ENCODE measurements around the gene SPATS2.

The SPATS2 gene

GRCh38 chr12:49555631-49556390, 188.5 kb downstream of the SPATS2 start:
- Histone ChIP-seq H3K4me3 (ENCODE audit: low read length) (no peak overlapping the region), H3K27ac (ENCODE audit: low read length) (no peak overlapping the region), H3K4me1 (ENCODE audit: control insufficient read depth, insufficient read depth, low read length) (no peaks in the 10 kb centered on the region), H3K9me3 (ENCODE audit: control insufficient read depth, insufficient read depth, low read length) (no peaks in the 10 kb centered on the region), H3K36me3 (ENCODE audit: control insufficient read depth, insufficient read depth, low read length) (peaks cover 28% of the 10 kb centered on the region), H3K27me3 (ENCODE audit: control insufficient read depth, insufficient read depth, low read length) (no peaks in the 10 kb centered on the region)
- no peak for DNase-seq (ENCODE audit: low read depth, low spot score)
- no CpG with 5 or more reads among the region's 18 CpGs for WGBS (ENCODE audit: insufficient coverage, insufficient read length)

DNA sequence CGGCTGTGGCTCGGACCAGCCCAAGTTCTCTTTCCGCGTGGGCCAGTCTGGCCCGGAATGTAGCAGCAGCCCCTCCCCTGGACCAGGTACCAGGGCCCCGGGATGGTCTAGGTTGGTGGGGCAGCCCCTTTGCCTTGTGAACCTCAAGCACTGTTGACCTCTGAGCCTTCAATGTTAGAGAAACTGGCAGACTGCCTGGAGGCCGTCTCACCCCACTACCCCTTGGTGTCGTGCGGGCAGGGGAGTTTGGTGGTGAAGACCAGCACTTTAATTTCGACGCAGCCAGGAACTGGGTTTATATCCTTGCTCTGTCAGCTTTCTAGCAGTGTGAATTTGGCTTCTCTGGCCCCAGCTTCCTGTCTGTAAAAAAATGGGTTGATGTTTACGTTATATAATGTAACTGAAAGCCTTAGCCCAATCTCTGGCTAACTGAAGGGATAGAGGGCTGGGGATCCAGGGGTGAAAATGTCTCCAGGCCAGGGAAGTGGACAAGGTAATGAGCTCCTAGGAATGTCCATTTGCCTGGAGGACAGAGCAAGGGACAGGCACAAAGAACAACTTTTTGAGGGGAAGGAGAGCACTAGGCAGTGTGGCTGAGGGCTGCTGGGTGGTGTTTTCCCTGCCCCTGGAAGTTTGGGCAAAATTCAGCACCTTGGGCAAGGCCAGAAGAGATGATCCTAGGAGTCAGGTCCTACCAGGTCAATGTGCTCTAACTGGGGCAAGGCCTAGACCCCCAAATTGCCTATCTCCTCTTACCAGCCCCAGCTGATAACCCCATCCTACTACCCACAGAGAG, 189.3 kb downstream of the SPATS2 start:
- H3K27me3 ChIP-seq (ENCODE audit: control insufficient read depth, insufficient read depth, low read length): no peaks in the 10 kb centered on the region
- no peak overlapping the region for H3K27ac ChIP-seq (ENCODE audit: low read length)
- peaks cover 28% of the 10 kb centered on the region for H3K36me3 ChIP-seq (ENCODE audit: control insufficient read depth, insufficient read depth, low read length)
- H3K4me3 ChIP-seq (ENCODE audit: low read length): no peak overlapping the region
- no CpG with 5 or more reads among the region's 12 CpGs for WGBS (ENCODE audit: insufficient coverage, insufficient read length)
- no peak for DNase-seq (ENCODE audit: low read depth, low spot score)
- no peaks in the 10 kb centered on the region for H3K4me1 ChIP-seq (ENCODE audit: control insufficient read depth, insufficient read depth, low read length)
- H3K9me3 ChIP-seq (ENCODE audit: control insufficient read depth, insufficient read depth, low read length): no peaks in the 10 kb centered on the region

GRCh38 chr12:49557187-49557916, 190.1 kb downstream of the SPATS2 start:
- Histone ChIP-seq H3K27me3 (ENCODE audit: control insufficient read depth, insufficient read depth, low read length) (no peaks in the 10 kb centered on the region), H3K27ac (ENCODE audit: low read length) (no peak overlapping the region), H3K4me1 (ENCODE audit: control insufficient read depth, insufficient read depth, low read length) (no peaks in the 10 kb centered on the region), H3K4me3 (ENCODE audit: low read length) (no peak overlapping the region), H3K9me3 (ENCODE audit: control insufficient read depth, insufficient read depth, low read length) (no peaks in the 10 kb centered on the region), H3K36me3 (ENCODE audit: control insufficient read depth, insufficient read depth, low read length) (peaks cover 28% of the 10 kb centered on the region)
- DNase-seq (ENCODE audit: low read depth, low spot score): no peak
- WGBS (ENCODE audit: insufficient coverage, insufficient read length): no CpG with 5 or more reads among the region's 18 CpGs

DNA sequence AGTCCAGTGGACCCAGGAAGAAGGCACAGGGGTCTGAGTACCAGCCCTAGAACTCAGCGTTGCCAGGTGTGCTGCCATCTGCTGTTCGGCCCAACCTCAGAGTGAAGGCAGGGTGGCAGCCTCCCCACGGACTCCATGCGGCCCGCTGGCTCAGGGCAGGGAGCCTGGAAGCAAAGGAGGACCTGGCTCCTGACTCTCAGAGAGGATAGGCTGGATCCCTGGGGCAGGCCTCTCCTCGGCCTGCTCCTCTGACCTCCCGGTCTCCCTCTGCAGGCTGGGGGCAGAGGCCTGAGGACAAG, 190.6 kb downstream of the SPATS2 start:
- Histone ChIP-seq H3K36me3 (ENCODE audit: control insufficient read depth, insufficient read depth, low read length) (peaks cover 31% of the 10 kb centered on the region), H3K27me3 (ENCODE audit: control insufficient read depth, insufficient read depth, low read length) (no peaks in the 10 kb centered on the region), H3K4me1 (ENCODE audit: control insufficient read depth, insufficient read depth, low read length) (no peaks in the 10 kb centered on the region), H3K27ac (ENCODE audit: low read length) (no peak overlapping the region), H3K4me3 (ENCODE audit: low read length) (no peak overlapping the region), H3K9me3 (ENCODE audit: control insufficient read depth, insufficient read depth, low read length) (no peaks in the 10 kb centered on the region)
- no CpG with 5 or more reads among the region's 7 CpGs for WGBS (ENCODE audit: insufficient coverage, insufficient read length)
- DNase-seq (ENCODE audit: low read depth, low spot score): no peak

DNA sequence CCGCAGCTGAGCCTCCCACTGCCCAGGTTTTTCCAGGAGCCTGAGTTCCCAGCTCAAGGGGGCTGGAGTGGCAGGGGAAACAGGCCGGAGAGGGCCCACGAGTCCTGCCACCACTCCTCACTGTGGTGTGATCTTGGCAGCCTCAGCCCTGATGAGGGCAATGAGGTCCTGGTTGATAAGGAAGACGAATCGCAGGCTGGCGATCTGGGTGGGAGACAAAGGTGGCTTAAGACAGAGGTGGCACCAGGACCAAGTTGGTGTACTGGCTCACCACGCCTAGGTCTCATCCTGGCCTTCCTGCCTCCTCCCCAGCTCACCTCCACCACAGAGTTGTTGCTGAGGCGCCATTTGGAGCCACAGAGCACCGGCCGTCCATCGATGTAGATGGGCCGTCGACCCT, 191.3 kb downstream of the SPATS2 start:
- no CpG with 5 or more reads among the region's 13 CpGs for WGBS (ENCODE audit: insufficient coverage, insufficient read length)
- Histone ChIP-seq H3K4me3 (ENCODE audit: low read length) (no peak overlapping the region), H3K4me1 (ENCODE audit: control insufficient read depth, insufficient read depth, low read length) (no peaks in the 10 kb centered on the region), H3K27me3 (ENCODE audit: control insufficient read depth, insufficient read depth, low read length) (no peaks in the 10 kb centered on the region), H3K36me3 (ENCODE audit: control insufficient read depth, insufficient read depth, low read length) (peaks cover 37% of the 10 kb centered on the region), H3K9me3 (ENCODE audit: control insufficient read depth, insufficient read depth, low read length) (no peaks in the 10 kb centered on the region), H3K27ac (ENCODE audit: low read length) (no peak overlapping the region)
- DNase-seq (ENCODE audit: low read depth, low spot score): no peak

DNA sequence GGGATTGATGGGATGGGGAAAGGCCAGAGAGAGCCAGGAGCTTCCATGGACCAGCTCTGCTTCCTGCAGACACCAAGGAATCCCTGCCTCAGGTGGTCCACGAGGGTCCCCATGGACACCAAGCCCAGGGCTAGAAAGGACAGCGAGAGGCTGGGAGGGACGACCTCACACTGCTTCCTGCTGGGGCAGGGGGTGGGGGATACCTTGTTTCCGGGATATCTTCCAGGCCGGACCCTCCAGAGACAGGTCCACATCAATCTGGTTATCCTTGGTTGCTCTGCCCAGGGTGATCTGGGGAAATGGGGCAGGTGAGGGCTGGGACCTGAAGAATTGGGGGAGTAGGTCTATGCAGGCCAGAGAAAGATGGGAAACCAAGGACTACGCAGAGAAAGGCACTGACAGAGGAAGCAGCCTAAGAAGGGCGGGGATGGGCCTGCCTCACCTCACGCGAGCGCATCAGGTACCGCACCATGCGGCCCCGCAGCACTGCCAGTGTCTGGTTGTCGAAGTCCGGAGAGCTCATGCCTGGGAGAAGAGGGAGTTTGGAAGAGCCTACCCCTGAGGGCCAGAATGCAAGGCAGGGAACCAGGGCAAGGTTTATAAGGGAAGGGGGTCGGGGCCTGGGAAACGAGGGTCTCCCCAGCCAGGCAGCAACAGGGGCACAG, 191.9 kb downstream of the SPATS2 start:
- WGBS (ENCODE audit: insufficient coverage, insufficient read length): no CpG with 5 or more reads among the region's 17 CpGs
- DNase-seq (ENCODE audit: low read depth, low spot score): no peak
- Histone ChIP-seq H3K27ac (ENCODE audit: low read length) (no peak overlapping the region), H3K4me3 (ENCODE audit: low read length) (no peak overlapping the region), H3K27me3 (ENCODE audit: control insufficient read depth, insufficient read depth, low read length) (no peaks in the 10 kb centered on the region), H3K9me3 (ENCODE audit: control insufficient read depth, insufficient read depth, low read length) (no peaks in the 10 kb centered on the region), H3K36me3 (ENCODE audit: control insufficient read depth, insufficient read depth, low read length) (peaks cover 42% of the 10 kb centered on the region), H3K4me1 (ENCODE audit: control insufficient read depth, insufficient read depth, low read length) (no peaks in the 10 kb centered on the region)

DNA sequence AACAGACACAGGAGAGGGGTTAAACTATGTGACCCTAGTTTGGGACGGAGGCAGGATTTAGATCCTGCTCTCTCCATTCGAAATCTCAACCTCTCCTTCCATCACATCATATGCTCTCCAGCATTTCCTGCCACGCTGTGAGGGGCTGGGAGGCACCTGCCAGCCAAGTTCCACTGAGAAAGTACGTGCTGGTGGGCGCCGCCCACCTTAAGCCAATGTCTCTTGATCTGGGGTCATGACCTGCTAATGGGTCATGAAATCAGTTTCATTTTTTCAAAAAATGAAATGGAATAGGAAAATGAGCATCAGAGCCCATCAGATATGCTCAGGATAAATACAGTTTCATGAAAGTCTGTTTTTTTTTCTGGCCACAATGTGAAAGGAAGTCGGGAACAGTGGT, 193.4 kb downstream of the SPATS2 start:
- no CpG with 5 or more reads among the region's 7 CpGs for WGBS (ENCODE audit: insufficient coverage, insufficient read length)
- H3K27ac ChIP-seq (ENCODE audit: low read length): no peak overlapping the region
- peaks cover 52% of the 10 kb centered on the region for H3K36me3 ChIP-seq (ENCODE audit: control insufficient read depth, insufficient read depth, low read length)
- H3K4me1 ChIP-seq (ENCODE audit: control insufficient read depth, insufficient read depth, low read length): no peaks in the 10 kb centered on the region
- H3K4me3 ChIP-seq (ENCODE audit: low read length): no peak overlapping the region
- no peaks in the 10 kb centered on the region for H3K9me3 ChIP-seq (ENCODE audit: control insufficient read depth, insufficient read depth, low read length)
- no peak for DNase-seq (ENCODE audit: low read depth, low spot score)
- no peaks in the 10 kb centered on the region for H3K27me3 ChIP-seq (ENCODE audit: control insufficient read depth, insufficient read depth, low read length)

GRCh38 chr12:49562233-49562632, 195.0 kb downstream of the SPATS2 start:
- Histone ChIP-seq H3K36me3 (ENCODE audit: control insufficient read depth, insufficient read depth, low read length) (peaks cover 49% of the 10 kb centered on the region), H3K9me3 (ENCODE audit: control insufficient read depth, insufficient read depth, low read length) (no peaks in the 10 kb centered on the region), H3K27ac (ENCODE audit: low read length) (no peak overlapping the region), H3K4me1 (ENCODE audit: control insufficient read depth, insufficient read depth, low read length) (no peaks in the 10 kb centered on the region), H3K4me3 (ENCODE audit: low read length) (no peak overlapping the region), H3K27me3 (ENCODE audit: control insufficient read depth, insufficient read depth, low read length) (no peaks in the 10 kb centered on the region)
- no peak for DNase-seq (ENCODE audit: low read depth, low spot score)
- WGBS (ENCODE audit: insufficient coverage, insufficient read length): no CpG with 5 or more reads among the region's 6 CpGs

DNA sequence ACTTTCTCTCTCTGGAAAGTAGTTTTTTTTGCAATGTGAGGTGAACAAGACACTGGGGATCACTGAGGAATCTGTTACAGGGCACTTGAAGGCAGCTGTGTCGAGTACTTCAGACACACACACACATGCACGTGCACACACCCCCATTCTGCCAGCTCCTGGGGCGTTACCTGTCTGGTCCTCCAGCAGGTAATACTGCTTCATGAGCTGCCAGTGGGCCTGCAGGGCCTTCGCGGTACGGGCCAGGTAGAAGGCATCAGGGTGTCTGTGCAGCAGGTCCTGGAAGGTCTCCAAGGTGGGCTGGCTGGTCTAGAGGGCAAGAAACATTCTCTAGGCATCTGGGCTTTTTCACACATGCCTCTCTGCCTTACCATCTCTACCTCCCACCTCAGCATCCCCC, 195.6 kb downstream of the SPATS2 start:
- Histone ChIP-seq H3K4me3 (ENCODE audit: low read length) (no peak overlapping the region), H3K27me3 (ENCODE audit: control insufficient read depth, insufficient read depth, low read length) (no peaks in the 10 kb centered on the region), H3K36me3 (ENCODE audit: control insufficient read depth, insufficient read depth, low read length) (peaks cover 47% of the 10 kb centered on the region), H3K4me1 (ENCODE audit: control insufficient read depth, insufficient read depth, low read length) (no peaks in the 10 kb centered on the region), H3K9me3 (ENCODE audit: control insufficient read depth, insufficient read depth, low read length) (no peaks in the 10 kb centered on the region), H3K27ac (ENCODE audit: low read length) (no peak overlapping the region)
- WGBS (ENCODE audit: insufficient coverage, insufficient read length): no CpG with 5 or more reads among the region's 6 CpGs
- DNase-seq (ENCODE audit: low read depth, low spot score): no peak

DNA sequence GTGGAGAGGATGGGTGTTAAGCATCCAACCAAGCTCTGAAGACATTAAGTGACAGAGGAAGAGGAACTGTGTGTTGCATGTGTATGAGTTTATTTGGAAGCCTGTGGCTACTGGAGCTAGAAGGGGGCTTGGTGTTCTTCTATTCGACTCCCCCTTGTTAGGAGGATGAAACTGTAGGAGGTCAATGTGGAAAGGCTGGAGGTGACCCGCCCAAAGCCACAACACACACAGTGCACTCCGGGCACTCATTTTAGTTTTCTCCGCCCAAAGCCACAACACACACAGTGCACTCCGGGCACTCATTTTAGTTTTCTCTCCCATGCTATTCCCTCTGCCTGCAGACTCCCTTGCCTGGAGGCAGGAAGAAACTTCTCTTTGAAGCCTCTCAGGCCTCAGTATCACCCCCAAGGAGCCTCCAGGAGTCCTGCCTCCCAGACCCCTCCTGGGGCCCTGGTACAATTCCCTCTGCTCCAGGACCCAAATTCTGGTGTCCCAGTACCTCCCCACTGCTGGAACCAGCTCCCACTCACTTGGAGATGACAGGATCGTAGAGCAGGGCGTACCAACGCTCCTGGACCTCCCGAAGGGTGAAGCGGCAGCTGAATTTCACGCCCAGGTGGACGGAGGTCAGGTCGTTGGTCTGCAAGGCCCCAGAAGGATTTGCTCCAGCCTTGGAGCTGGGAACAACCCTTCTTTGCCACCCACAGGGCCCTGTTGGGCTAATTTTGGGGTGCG, 196.9 kb downstream of the SPATS2 start:
- Histone ChIP-seq H3K27ac (ENCODE audit: low read length) (no peak overlapping the region), H3K36me3 (ENCODE audit: control insufficient read depth, insufficient read depth, low read length) (peaks cover 38% of the 10 kb centered on the region), H3K4me3 (ENCODE audit: low read length) (no peak overlapping the region), H3K27me3 (ENCODE audit: control insufficient read depth, insufficient read depth, low read length) (no peaks in the 10 kb centered on the region), H3K4me1 (ENCODE audit: control insufficient read depth, insufficient read depth, low read length) (no peaks in the 10 kb centered on the region), H3K9me3 (ENCODE audit: control insufficient read depth, insufficient read depth, low read length) (no peaks in the 10 kb centered on the region)
- WGBS (ENCODE audit: insufficient coverage, insufficient read length): no CpG with 5 or more reads among the region's 14 CpGs
- no peak for DNase-seq (ENCODE audit: low read depth, low spot score)

Data from iPS DF 6.9 (cell line).